ENCODE data around the gene PLCD3.

The PLCD3 gene

DNA sequence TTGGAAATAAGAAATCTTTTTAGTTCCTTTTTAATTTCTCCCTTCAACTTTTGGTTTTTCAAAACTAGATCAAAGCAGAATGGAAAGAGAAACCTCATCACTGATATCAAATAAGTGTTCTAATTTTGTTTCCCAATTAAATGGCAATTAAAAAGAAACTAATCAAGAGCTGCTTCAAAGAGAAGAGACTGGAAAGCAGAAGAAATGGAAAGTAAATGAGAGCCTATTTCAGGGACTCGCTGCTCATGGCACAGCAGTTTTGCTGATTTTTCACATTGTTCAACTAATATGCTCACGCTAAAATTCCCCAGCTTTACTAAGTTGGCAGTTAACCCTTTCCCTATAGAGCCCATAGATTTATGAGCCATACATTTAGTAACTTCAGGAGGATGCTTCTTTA, 64.7 kb downstream of the PLCD3 start:
- no peak for DNase-seq

DNA sequence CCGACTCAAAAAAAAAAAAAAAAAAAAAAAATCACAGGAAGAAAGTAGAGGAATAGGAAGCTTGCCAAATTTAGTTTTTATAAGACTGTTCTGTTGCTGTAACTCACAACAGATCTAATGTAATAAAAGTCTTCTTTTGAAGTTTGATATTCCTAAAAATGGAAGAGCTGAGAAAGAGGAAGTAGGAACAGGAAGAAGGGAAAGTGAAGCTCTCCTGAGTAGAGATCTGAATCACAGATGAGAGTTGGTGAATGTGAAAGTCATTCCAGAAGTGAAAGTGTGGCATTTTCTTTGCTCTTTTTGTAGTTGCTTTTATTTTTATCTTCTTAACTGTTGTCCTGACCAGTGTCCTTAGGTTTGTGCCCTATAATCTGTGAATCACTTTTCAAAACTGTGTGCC, 69.1 kb downstream of the PLCD3 start:
- no peak for DNase-seq

- no peak for DNase-seq
These were observed 70.6 kb downstream of the PLCD3 start for GRCh38 chr17:45061606-45062205.

DNA sequence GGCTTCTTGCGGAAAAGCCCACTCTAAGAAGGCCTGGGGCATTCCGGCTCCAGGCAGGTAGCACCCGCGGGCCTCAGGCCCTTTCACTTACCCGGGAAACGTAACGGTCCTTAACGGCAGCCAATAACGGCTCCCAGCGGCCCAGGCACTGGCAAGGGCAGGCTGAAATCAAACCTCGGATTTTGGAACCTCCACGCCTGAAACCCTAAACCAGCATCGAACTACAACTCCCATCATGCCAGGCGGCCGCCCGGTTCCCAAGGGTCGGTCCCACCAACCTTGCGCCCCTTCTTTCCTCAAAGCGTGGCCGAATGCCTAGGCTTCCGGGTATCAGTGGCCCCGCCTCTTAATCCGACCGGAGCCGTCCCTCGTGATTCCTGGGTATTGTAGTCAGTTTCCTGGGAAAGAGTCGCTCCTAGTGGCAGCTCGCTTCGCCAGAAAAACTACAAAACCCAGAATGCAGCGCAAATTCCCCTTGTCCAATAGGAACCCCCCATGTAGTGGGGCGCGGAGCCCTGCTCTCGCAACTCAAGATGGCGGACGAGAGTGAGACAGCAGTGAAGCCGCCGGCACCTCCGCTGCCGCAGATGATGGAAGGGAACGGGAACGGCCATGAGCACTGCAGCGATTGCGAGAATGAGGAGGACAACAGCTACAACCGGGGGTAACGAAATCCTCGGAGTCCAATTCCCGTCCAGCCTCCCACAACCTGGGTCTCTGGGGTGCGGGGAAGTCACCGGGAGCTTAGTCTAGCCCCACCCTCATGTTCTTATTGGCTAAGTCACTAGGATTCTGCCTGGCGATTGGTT, 71.3 kb downstream of the PLCD3 start, which contains the start of gene NMT1:
Gene NMT1 (plus strand): TSS at position 521 of the 809 bp plus-strand sequence. CDS start 13 bp downstream, at position 534.
- peak; percentile 95 to 97 for DNase-seq

- DNase-seq, result no peak
These were observed 71.9 kb downstream of the PLCD3 start for GRCh38 chr17:45060382-45060796.
